Smooth muscle cell (in vitro differentiated cells): ENCODE results near the gene ARHGAP15. TPM values are rescaled to one million over a fixed set of nuclear protein-coding genes. Genes with fewer than 3 reads are reported as not detected.

Source experiments
- DNase-seq: peaks from one replicate; lab custom pipeline; 2025; ENCODE audit not compliant: unreplicated experiment; lab: John Stamatoyannopoulos, UW
- H2AFZ ChIP-seq: fragments of 200-600 bp; sonication (generic); 2 replicates; pipeline ENCODE4 v1.6.0; 2016; ENCODE audit warnings: antibody characterized with exemption, low read depth, mild to moderate bottlenecking
- H3F3A ChIP-seq: fragments of 200-600 bp; sonication (generic); 2 replicates; pipeline ENCODE4 v1.6.0; 2017; ENCODE audit warnings: antibody characterized with exemption, low read depth
- H3K27ac ChIP-seq: fragments of 200-600 bp; sonication (generic); 2 replicates; pipeline ENCODE4 v1.5.1; 2016; ENCODE audit warnings: low read depth, mild to moderate bottlenecking
- H3K27me3 ChIP-seq: fragments of 200-600 bp; sonication (generic); 2 replicates; pipeline ENCODE4 v1.6.1; 2016; ENCODE audit warnings: low read depth, mild to moderate bottlenecking
- H3K36me3 ChIP-seq: fragments of 200-600 bp; sonication (generic); 2 replicates; pipeline ENCODE4 v1.5.1; 2016; ENCODE audit warnings: low read depth
- H3K4me1 ChIP-seq: fragments of 200-600 bp; sonication (generic); 2 replicates; pipeline ENCODE4 v1.5.1; 2016; ENCODE audit warnings: low read depth
- H3K4me2 ChIP-seq: fragments of 200-600 bp; sonication (generic); 2 replicates; pipeline ENCODE4 v1.6.0; 2016; ENCODE audit warnings: mild to moderate bottlenecking
- H3K4me3 ChIP-seq: fragments of 200-600 bp; sonication (generic); 2 replicates; pipeline ENCODE4 v1.5.1; 2016; ENCODE audit warnings: mild to moderate bottlenecking
- H3K79me2 ChIP-seq: fragments of 200-600 bp; sonication (generic); 2 replicates; pipeline ENCODE4 v1.6.0; 2016; ENCODE audit warnings: low read depth, mild to moderate bottlenecking
- H3K9ac ChIP-seq: fragments of 200-600 bp; sonication (generic); 2 replicates; pipeline ENCODE4 v1.6.0; 2016; ENCODE audit warnings: low read depth
- H3K9me3 ChIP-seq: fragments of 200-600 bp; sonication (generic); replicated peaks from 2 replicates; pipeline ENCODE4 v1.5.1; 2016; ENCODE audit warnings: low read depth
- H4K20me1 ChIP-seq: fragments of 200-600 bp; sonication (generic); 2 replicates; pipeline ENCODE4 v1.6.0; 2016; ENCODE audit warnings: low read depth
- WGBS: methylation state at CpG from one replicate; pipeline ENCODE4 v1.1.7; 2016; ENCODE audit warnings: low lambda C conversion rate; 5-methylcytosine and 5-hydroxymethylcytosine counted together
- polyA plus RNA-seq: library from polyadenylated mRNA; unstranded; fragments of >200 nt; fragmentation: Nextera tagmentation; extraction: Ambion mirVana; gene quantifications from 2 replicates; pipeline ENCODE4 v1.2.1, GENCODE V29; 2016
- total RNA-seq: library from RNA; depleted of rRNA; stranded (reverse); fragments of >200 nt; gene quantifications from 2 replicates; pipeline ENCODE4 v1.2.3, GENCODE V29; 2014
- TF ChIP-seq, protein P1 (sequence below): fragments of 200-600 bp; sonication (generic); IDR thresholded peaks from 2 replicates; pipeline ENCODE4 v1.5.1; 2017; ENCODE audit warnings: borderline replicate concordance, mild to moderate bottlenecking, antibody characterized with exemption; ENCODE audit not compliant: insufficient read depth, poor library complexity, severe bottlenecking

The ARHGAP15 gene
- total and polyA plus RNA-seq, 2 experiments from 2014 or later, result not detected

DNA sequence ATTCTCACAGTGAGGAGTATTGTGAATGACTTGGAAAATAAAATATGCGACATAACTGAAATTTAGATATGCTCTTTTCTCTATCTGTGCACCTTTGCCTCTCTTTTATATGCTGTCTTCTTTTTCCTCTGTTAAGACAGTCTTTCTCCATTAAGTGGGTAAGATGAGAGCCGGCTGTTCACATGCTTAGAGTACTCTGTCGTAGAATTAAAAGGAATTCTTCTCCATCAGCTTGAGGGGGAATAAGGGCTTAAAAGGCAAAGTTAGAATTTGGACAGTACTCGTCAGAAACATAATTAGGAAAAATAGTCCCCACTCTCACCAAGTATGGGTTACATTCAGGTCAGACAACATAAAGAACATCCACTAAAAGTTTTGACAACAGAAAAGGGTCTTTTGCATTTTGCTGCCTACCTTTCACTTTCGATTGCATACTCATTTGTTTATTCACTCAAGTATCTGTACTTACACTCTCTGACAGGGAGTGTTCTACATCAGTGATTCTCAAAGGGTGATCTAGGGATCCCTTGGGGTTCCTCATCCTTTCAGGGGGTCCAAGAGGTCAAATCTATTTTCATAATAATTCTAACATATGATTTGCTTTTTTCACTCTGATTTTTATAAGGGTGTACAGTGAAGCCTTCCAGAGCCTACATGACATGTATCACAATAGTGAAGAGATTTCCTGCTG is 48.0 kb downstream of the ARHGAP15 start:
- H3K27ac ChIP-seq, result no peak overlapping the region
- no peaks in the 10 kb centered on the region for H3K36me3 ChIP-seq
- no peak overlapping the region for H3K4me2 ChIP-seq
- H3F3A ChIP-seq, result no peaks in the 10 kb centered on the region
- 81% methylated on average over 5 of the region's 5 CpGs for WGBS
- DNase-seq, result no peak
- no peak overlapping the region for H3K4me3 ChIP-seq
- TF ChIP-seq, protein P1, sequence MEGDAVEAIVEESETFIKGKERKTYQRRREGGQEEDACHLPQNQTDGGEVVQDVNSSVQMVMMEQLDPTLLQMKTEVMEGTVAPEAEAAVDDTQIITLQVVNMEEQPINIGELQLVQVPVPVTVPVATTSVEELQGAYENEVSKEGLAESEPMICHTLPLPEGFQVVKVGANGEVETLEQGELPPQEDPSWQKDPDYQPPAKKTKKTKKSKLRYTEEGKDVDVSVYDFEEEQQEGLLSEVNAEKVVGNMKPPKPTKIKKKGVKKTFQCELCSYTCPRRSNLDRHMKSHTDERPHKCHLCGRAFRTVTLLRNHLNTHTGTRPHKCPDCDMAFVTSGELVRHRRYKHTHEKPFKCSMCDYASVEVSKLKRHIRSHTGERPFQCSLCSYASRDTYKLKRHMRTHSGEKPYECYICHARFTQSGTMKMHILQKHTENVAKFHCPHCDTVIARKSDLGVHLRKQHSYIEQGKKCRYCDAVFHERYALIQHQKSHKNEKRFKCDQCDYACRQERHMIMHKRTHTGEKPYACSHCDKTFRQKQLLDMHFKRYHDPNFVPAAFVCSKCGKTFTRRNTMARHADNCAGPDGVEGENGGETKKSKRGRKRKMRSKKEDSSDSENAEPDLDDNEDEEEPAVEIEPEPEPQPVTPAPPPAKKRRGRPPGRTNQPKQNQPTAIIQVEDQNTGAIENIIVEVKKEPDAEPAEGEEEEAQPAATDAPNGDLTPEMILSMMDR, result no peak
- H2AFZ ChIP-seq, result no peak overlapping the region
- H3K27me3 ChIP-seq, result no peaks in the 10 kb centered on the region
- no peak overlapping the region for H3K9ac ChIP-seq
- H3K79me2 ChIP-seq, result no peaks in the 10 kb centered on the region
- H3K9me3 ChIP-seq, result peaks cover 7% of the 10 kb centered on the region
- no peaks in the 10 kb centered on the region for H4K20me1 ChIP-seq
- no peaks in the 10 kb centered on the region for H3K4me1 ChIP-seq

DNA sequence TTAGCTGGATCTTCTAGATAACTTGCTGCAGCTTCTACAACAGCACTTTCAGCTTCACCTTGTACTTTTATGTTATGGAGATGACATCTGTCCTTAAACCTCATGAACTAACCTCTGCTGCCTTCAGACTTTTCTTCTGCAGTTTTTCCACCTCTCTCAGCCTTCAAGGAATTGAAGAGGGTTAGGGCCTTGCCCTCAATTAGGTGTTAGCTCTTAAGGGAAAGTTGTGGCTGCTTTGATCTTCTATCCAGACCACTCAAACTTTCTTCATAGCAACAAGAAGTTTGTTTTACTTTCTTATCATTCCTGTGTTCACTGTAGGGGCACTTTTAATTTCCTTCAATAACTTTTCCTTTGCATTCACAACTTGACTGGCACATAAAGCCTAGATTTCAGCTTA is 52.3 kb downstream of the ARHGAP15 start:
- H3K4me2 ChIP-seq, result no peak overlapping the region
- H3K9ac ChIP-seq, result no peak overlapping the region
- no peak overlapping the region for H2AFZ ChIP-seq
- H3K36me3 ChIP-seq, result no peaks in the 10 kb centered on the region
- TF ChIP-seq, protein P1, result no peak
- DNase-seq, result no peak
- H3K9me3 ChIP-seq, result peaks cover 7% of the 10 kb centered on the region
- H3K4me1 ChIP-seq, result no peaks in the 10 kb centered on the region
- H3K27ac ChIP-seq, result no peak overlapping the region
- H3K79me2 ChIP-seq, result no peaks in the 10 kb centered on the region
- no peaks in the 10 kb centered on the region for H3K27me3 ChIP-seq
- H3F3A ChIP-seq, result no peaks in the 10 kb centered on the region
- no peak overlapping the region for H3K4me3 ChIP-seq
- H4K20me1 ChIP-seq, result no peaks in the 10 kb centered on the region

DNA sequence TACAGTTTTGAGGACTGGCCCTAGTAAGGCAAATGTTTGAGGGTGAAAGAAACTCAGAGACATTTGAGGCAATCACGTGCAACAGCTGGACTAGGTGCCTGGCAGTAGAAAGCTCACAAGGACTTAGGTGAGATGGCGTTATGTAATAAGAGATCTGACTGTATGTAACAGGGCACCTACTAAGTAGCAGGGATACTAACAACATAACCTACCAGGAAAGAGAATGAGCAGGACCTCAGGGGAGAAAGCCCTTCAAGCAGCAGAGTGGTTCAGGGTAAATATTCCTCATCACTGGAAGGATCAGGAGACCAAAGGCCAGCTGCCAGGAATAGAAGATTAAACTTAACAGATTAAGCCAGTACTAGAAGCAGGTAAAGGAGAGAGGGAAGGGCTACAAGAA is 53.4 kb downstream of the ARHGAP15 start:
- WGBS, result 100% methylated on average over 2 of the region's 2 CpGs
- H3F3A ChIP-seq, result no peaks in the 10 kb centered on the region

More for the DNA sequence above, 53.4 kb downstream of the ARHGAP15 start:
- TF ChIP-seq, protein P1, result no peak
- no peaks in the 10 kb centered on the region for H3K27me3 ChIP-seq
- no peak overlapping the region for H3K4me2 ChIP-seq
- DNase-seq, result no peak
- H3K36me3 ChIP-seq, result no peaks in the 10 kb centered on the region
- no peak overlapping the region for H3K4me3 ChIP-seq
- no peaks in the 10 kb centered on the region for H3K79me2 ChIP-seq
- no peaks in the 10 kb centered on the region for H4K20me1 ChIP-seq
- H3K9ac ChIP-seq, result no peak overlapping the region
- H2AFZ ChIP-seq, result no peak overlapping the region
- peaks cover 7% of the 10 kb centered on the region for H3K9me3 ChIP-seq
- H3K27ac ChIP-seq, result no peak overlapping the region
- no peaks in the 10 kb centered on the region for H3K4me1 ChIP-seq
